RWPE1 (cell line): ENCODE results near the gene NNAT.
A peak's percentile ranks its signal among the peaks of the same experiment; 100 is the strongest.

Experiments used
- CTCF ChIA-PET: fragments of 350-600 bp; sonication (Branson Sonifier 250); formaldehyde crosslinking; extraction: SDS; loops from one replicate; lab custom pipeline; 2021; lab: Yijun Ruan, JAX
- POLR2A ChIA-PET: fragments of 400-600 bp; formaldehyde crosslinking; extraction: SDS; loops from one replicate; lab custom pipeline; 2020; ENCODE audit warnings: antibody characterized with exemption; ENCODE audit not compliant: low non-redundant PET; lab: Yijun Ruan, JAX
- DNase-seq: peaks from one replicate; pipeline ENCODE4 v3.0.0; 2012; ENCODE audit warnings: low spot score
- H3K27ac ChIP-seq: fragments of 450-650 bp; 2 replicates; pipeline ENCODE4 v1.5.1; 2017
- TF ChIP-seq, protein P1 (sequence below): fragments of 450-650 bp; conservative IDR thresholded peaks from 2 replicates; pipeline ENCODE4 v1.5.1; 2017; ENCODE audit warnings: low read depth, mild to moderate bottlenecking

The NNAT gene

DNA sequence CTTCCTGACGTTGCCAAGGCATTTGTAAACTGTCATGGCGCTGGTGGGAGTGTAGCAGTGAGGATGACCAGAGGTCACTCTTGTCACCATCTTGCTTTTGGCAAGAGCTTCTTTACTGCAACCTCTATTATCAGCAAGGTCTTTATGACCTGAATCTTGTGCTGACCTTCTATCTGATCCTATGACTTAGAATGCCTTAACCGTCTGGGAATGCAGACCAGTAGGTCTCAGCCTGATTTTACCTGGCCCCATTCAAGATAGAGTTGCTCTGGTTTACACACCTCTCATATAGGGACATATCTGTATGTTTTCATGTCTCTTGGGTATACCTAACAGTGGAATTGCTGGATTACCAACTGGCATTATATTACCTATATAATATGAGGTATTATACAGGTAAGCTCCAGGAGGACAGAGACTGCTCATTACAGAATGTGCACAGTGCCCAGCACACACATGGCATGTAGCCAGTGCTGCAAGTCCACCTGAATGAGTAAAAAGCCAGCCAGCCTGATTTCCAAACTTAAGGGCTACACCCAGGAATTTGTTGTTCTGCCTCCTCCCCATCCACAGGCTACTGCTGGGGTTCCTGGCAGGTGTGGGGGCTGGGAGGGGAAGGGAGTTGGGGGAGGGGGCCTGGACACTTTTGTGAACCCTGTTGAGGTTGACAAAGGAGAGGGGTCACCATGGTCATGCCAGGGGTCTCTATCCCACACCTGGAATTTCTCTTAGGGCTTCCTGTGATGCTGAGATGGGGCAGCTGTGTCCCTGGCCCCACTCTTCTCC lies 41.8 kb downstream of the NNAT start:
- DNase-seq = no peak
- no peak overlapping the region for H3K27ac ChIP-seq
- POLR2A ChIA-PET = no interaction called here
- TF ChIP-seq, protein P1, sequence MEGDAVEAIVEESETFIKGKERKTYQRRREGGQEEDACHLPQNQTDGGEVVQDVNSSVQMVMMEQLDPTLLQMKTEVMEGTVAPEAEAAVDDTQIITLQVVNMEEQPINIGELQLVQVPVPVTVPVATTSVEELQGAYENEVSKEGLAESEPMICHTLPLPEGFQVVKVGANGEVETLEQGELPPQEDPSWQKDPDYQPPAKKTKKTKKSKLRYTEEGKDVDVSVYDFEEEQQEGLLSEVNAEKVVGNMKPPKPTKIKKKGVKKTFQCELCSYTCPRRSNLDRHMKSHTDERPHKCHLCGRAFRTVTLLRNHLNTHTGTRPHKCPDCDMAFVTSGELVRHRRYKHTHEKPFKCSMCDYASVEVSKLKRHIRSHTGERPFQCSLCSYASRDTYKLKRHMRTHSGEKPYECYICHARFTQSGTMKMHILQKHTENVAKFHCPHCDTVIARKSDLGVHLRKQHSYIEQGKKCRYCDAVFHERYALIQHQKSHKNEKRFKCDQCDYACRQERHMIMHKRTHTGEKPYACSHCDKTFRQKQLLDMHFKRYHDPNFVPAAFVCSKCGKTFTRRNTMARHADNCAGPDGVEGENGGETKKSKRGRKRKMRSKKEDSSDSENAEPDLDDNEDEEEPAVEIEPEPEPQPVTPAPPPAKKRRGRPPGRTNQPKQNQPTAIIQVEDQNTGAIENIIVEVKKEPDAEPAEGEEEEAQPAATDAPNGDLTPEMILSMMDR = no peak
- CTCF ChIA-PET = interaction anchor here (2.5 to 5.4 kb wide), 2 partner anchors 8 to 658 kb away, joined by 19 to 35 read pairs; no protein-coding TSS in a partner anchor

DNA sequence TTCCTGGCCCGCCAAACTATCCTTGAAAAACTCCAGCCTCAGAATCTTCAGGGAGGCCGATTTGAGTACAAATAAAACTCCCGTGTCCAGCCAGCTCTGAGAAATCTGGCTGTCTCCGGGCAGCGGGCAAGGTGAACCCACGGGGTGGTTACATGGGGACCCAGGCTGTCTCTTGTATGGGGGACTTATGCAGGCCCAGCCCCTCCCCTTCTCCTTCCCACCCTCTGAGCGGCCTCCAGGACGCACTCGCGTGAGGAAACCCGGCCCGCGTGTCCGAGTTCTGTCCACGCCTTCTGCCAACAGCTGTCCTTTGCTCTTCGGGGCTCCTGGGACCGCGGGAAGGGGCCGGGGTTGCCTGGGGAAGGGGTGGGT lies 43.0 kb downstream of the NNAT start:
- POLR2A ChIA-PET = no interaction called here
- TF ChIP-seq, protein P1 = no peak
- no peak for DNase-seq
- CTCF ChIA-PET = interaction anchor here (0.6 to 5.4 kb wide), 55 partner anchors 9 to 908 kb away, joined by 3 to 35 read pairs (median 4); no protein-coding TSS in a partner anchor
- H3K27ac ChIP-seq = no peak overlapping the region

DNA sequence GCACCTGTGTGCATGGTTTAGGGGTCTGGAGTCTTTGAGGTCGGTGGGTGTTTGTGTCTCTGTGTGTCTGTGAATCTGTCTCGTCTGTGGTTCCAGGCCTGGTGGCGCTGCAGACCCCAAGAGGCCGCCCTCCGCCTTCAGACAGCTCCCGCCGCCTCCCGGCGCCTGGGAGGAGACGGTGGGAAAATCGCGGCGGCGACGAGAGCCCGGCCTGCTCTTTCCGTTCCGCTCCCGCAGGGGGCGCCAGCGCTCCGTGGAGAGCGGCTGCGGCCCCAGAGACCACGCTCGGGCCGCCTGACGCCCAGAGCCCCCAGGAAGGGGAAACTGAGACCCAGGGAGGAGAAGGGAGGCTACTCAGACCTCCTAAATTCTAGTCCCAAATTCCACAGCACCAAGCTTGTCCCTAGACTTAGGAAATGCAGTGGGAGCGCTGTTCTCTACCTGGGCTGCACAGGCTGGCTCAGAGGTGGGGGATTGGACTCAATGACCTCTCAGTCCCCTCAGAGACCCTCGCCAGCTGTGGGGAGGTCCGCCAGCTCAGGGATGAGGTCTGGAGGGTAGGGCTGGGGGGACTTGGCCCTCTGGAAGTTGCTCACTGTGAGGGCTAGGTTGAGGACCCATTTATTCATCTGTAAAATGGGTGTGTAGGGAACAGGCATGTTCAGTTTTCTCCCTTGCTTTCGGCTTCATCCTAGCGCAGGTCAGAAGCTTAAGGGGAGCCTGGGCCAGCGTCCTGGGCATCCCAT lies 43.5 kb downstream of the NNAT start:
- H3K27ac ChIP-seq = no peak overlapping the region
- TF ChIP-seq, protein P1 = peak; percentile 99
- CTCF ChIA-PET = interaction anchor here (0.5 to 5.4 kb wide), 73 partner anchors 9 to 1355 kb away, joined by 3 to 35 read pairs (median 3); no protein-coding TSS in a partner anchor
- DNase-seq = peak; percentile 84
- POLR2A ChIA-PET = no interaction called here

DNA sequence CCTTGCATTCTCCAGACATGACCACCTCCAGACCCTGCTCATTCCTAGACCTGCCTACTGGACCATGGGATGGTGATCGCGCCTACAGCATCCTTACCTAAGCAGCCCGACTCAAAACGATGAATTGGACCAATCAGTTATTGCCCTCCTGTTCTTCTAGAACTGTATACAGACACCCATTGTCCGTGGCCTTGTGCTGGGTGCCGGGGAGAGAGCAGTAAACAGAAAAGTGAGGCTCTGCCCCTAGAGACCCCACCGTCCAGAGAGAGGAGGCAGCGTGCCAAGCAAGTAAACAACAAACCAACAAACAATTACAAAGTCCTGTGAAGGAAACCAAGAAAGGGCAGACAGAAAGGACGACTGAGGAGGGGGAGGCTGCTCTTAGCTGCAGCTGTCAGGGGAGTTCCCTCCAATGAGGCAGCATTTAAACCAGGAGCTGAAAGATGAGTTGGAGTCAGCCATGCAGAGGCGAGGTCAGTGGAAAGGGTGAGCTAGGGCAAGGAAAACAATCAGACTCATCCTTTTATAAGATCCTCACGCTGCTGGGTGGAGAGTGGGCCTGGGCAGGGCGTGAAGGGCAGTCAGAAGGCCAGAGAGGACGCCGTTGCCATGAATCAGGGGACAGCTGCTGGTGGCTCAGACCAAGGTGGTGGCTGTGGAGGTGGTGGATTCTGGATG lies 44.2 kb downstream of the NNAT start:
- ChIA-PET CTCF (interaction anchor here (0.5 to 5.4 kb wide), 33 partner anchors 9 to 1354 kb away, joined by 3 to 35 read pairs (median 4); no protein-coding TSS in a partner anchor), POLR2A (no interaction called here)
- no peak overlapping the region for H3K27ac ChIP-seq
- TF ChIP-seq, protein P1 = no peak
- no peak for DNase-seq

DNA sequence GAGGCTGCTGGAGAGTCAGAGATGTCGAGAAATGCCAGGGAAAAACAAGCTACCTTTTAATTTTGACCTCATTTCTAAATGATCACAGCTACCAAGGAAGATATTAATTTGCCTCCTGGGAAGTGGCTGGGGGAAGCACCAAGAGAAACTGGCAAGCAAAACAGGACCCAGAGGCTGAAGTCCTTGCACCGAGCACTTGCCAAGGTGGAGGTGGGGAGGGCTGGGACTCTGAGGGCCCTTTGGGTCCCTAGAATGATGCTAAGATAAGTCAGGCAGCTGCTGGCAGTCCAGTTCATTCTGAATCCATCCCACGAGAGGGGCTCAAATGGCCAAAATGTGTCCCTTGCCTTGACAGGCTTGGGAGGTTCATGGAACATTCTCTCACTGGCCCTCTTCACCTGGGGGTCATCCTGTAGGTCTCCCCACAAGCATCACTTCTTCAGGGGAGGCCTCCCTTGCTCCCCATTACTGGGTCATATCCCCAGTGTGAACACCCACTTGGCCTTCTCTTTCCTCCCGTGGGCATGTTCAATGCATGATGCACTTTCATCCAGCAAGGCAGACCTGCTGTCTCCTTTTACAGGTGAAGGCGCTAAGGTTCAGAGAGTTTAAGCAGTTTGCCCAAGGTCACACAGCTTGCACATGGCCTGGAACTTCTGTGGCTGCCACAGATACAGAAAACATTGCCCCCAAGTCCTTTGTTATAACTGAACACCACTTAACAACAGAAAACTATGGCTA lies 45.7 kb downstream of the NNAT start:
- POLR2A ChIA-PET = no interaction called here
- CTCF ChIA-PET = interaction anchor here (0.6 to 5.4 kb wide), 5 partner anchors 115 to 877 kb away, joined by 3 to 19 read pairs (median 3); no protein-coding TSS in a partner anchor
- TF ChIP-seq, protein P1 = no peak
- no peak for DNase-seq
- no peak overlapping the region for H3K27ac ChIP-seq
